ENCODE measurements around the gene NKTR. TPM values are rescaled to one million over a fixed set of nuclear protein-coding genes. Genes with fewer than 3 reads are reported as not detected.
"Not testable (repeated sequence)": the region's sequence is repeated elsewhere in the genome, so short reads cannot be mapped to it uniquely, and the experiment has no call there.

NKTR gene
- total RNA-seq, 1 donor from 2014 or later, result 41.7 TPM

DNA sequence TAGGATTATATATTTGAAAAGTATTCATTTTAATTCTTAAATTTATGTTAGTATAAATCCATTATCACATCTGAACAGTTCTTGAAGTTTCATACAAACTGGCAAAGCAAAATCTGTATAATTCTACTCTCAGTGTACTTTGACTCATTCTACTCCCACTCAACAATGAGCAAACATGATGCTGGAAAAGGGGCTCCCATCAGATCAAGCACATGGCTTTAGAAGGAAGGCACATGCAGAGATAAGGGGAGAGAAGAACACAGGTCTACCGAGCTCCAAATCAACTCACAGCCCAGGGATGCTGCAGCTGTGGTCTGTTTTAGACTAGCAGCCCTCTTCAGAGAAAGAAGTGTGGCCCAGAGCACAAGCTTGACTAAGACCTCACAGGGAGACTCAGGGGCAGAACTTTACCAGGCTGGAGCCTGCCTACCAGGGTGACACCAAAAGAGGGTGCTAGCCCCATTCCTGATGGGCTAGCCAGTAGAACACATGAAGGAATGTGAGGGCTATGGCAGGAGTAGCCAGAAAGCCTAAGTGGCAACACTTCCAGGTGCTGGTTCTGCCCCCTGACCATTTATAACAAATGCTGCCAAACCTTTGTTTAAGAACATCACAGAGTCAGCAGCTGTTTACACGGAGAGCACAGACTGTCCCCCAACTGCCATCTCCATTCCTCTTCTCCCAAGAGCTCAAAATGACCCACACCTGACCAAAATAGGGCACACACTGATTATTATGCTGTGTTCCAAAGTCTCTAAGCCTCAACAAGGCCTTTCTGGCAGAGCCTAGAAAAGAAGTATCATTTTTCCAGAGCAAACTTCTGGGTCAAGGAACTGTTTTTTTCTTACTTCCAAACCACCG lies 38.2 kb upstream of the NKTR start:
- TF ChIP-seq CTCF (IDR thresholded peaks at IDR 0.05), result no peak
- intact Hi-C loops (cut with DNase I), result no loop called here
- no peak for DNase-seq (ENCODE audit: low spot score in 2 of 2)
- Histone ChIP-seq H3K4me1 (no peaks in the 10 kb centered on the region), H3K4me3 (no peak overlapping the region), H3K9me3 (no peaks in the 10 kb centered on the region), H3K36me3 (peaks cover 40 to 65% of the 10 kb centered on the region in 2 donors), H3K27me3 (no peaks in the 10 kb centered on the region), H3K27ac (no peak overlapping the region)

DNA sequence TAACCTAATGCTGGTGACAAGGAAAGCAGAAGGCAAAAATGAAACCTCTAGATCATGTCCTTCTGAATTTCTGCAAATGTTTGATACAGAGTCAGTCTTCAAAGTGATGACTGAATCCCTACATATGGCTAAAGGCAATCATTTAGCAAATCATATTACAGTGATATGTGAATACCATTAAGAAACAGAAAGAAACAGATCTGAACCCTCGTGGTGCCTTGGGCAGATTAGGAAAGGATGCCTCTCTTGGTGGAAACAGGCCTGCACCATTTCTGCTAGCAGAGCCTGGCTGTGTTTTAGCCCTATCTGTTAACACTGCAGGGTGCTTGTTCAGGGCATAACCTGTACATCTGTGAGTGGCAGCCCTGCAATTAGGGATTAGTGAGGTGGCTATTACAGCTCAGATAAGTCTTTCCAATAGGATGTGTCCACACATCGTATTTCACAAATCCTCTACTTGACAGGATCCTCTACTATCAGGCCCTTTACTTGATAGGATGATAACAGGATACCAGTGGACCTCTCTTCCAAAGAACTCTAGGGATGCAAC lies 30.8 kb upstream of the NKTR start:
- Histone ChIP-seq H3K27ac (no peak overlapping the region), H3K27me3 (no peaks in the 10 kb centered on the region), H3K36me3 (peaks cover 25 to 37% of the 10 kb centered on the region in 2 donors), H3K4me1 (no peaks in the 10 kb centered on the region), H3K4me3 (no peak overlapping the region), H3K9me3 (no peaks in the 10 kb centered on the region)
- no peak for TF ChIP-seq CTCF (IDR thresholded peaks at IDR 0.05)
- DNase-seq (ENCODE audit: low spot score in 2 of 2), result no peak
- intact Hi-C loops (cut with DNase I), result no loop called here

- Histone ChIP-seq H3K36me3 (peaks cover 15 to 37% of the 10 kb centered on the region in 2 donors), H3K27me3 (no peaks in the 10 kb centered on the region), H3K9me3 (no peaks in the 10 kb centered on the region), H3K27ac (no peak overlapping the region), H3K4me1 (no peaks in the 10 kb centered on the region), H3K4me3 (no peak overlapping the region)
- TF ChIP-seq CTCF (IDR thresholded peaks at IDR 0.05), result peak in 1 of 3 experiments; percentile 37
- intact Hi-C loops (cut with DNase I), result no loop called here
- no peak for DNase-seq (ENCODE audit: low spot score in 2 of 2)
Observed at GRCh38 chr3:42572278-42572677, 28.2 kb upstream of the NKTR start.

- intact Hi-C loops (cut with DNase I), result no loop called here
Observed at GRCh38 chr3:42575137-42575741, 25.2 kb upstream of the NKTR start.

DNA sequence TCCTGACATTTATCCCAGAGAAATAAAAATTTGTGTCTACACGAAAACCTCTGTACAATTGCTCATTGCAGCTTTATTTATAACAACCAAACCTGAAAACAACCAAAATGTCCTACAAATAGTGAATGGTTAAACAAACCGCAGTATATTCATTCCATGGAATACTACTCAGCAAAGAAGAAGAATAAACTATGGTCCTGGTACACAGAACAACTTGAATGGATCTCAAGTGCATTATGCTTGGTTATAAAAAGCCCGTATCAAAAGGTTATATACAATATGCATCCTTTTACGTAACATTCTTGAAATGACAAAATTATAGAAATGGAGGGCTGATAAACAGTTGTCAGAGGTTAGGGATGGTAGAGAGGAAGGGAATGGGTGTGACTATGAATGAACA lies 22.4 kb upstream of the NKTR start:
- peaks cover 0 to 16% of the 10 kb centered on the region in 2 donors for H3K4me1 ChIP-seq
- no peak for DNase-seq (ENCODE audit: low spot score in 2 of 2)
- no peak for TF ChIP-seq CTCF (IDR thresholded peaks at IDR 0.05)
- peaks cover 5 to 28% of the 10 kb centered on the region in 2 donors for H3K36me3 ChIP-seq
- no peak overlapping the region for H3K4me3 ChIP-seq
- intact Hi-C loops (cut with DNase I), result no loop called here
- H3K9me3 ChIP-seq, result no peaks in the 10 kb centered on the region
- no peaks in the 10 kb centered on the region for H3K27me3 ChIP-seq
- no peak overlapping the region for H3K27ac ChIP-seq

More at GRCh38 chr3:42575137-42575741, 25.2 kb upstream of the NKTR start:
- no peak for DNase-seq (ENCODE audit: low spot score in 2 of 2)
- Histone ChIP-seq H3K36me3 (peaks cover 5 to 28% of the 10 kb centered on the region in 2 donors), H3K9me3 (no peaks in the 10 kb centered on the region), H3K4me1 (peaks cover 0 to under 1% of the 10 kb centered on the region in 2 donors), H3K4me3 (no peak overlapping the region), H3K27me3 (no peaks in the 10 kb centered on the region), H3K27ac (no peak overlapping the region)
- TF ChIP-seq CTCF (IDR thresholded peaks at IDR 0.05), result no peak

- H3K4me3 ChIP-seq; H3K27ac ChIP-seq; H3K27me3 ChIP-seq; DNase-seq (ENCODE audit: low spot score in 2 of 2); intact Hi-C loops (cut with DNase I); H3K9me3 ChIP-seq: not testable (repeated sequence)
- Histone ChIP-seq H3K4me1 (peaks cover 0 to 16% of the 10 kb centered on the region in 2 donors), H3K36me3 (peaks cover 0 to 17% of the 10 kb centered on the region in 2 donors)
Observed at GRCh38 chr3:42579346-42579745, 21.1 kb upstream of the NKTR start.

Measured in ascending aorta (tissue), 2 donors.